Measurements from ENCODE around the gene STK25.
"Not testable (repeated sequence)": the region's sequence is repeated elsewhere in the genome, so short reads cannot be mapped to it uniquely, and the experiment has no call there.

GRCh38 chr2:241453919-241454318 is 54.5 kb downstream of the STK25 start:
- not testable (repeated sequence) for TF ChIP-seq POLR2AphosphoS5 (IDR thresholded peaks at IDR 0.05; ENCODE audit: borderline replicate concordance, low read depth, low read length); EZH2 (IDR thresholded peaks at IDR 0.05)
